ENCODE measurements around the gene PKDREJ.

PKDREJ gene

DNA sequence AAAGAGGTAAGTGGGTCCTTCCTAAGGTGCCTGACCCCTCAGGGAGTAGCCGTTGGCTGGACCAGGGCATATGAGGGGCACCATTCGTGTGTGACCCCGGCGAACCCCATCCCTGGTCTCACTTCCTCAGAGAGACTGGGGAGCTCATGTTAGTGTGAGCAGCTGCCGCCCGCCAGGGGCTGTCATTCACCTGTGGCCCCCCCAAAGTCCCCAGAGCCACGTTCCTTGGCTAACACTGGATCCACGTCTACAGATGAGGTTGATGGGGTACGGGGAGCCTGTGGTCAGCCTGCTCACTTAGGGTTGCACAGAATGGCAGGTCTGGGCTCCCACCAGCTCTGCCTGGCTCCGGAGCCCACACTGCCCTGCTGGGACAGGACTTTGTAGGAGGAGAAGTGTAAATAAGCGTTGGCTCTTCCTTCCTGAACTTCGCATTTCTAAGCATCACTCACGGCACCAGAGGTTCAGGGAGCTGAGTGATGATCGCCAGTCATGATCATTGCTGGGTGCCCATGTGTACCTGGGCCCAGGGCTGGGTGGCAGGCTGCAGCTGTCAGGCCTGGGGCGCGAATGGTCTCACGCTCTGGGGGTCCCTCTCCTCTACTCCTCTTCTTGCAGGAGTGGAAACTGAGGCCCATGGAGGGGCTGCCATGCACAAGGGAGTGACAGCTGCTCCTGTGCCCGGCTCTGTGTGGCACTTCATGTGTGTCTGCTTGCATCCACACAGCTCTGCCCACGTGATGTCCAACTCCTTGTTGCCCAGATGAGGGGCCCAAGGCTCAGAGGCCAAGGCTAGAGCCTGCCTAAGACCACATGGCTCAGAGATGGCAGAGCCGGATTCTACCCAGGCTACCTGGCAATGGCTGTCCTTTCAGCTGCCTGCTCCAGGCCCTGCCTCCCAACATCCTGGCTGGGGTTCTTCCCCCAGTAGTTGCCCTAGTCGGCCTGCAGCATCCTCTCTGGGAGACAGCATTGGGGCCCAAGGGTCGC is 15.8 kb upstream of the PKDREJ start:
- DNase-seq (ENCODE audit: low read depth), result no peak
- no peak overlapping the region for H3K4me3 ChIP-seq (ENCODE audit: low read depth, low read length)
- TF ChIP-seq, protein P1, sequence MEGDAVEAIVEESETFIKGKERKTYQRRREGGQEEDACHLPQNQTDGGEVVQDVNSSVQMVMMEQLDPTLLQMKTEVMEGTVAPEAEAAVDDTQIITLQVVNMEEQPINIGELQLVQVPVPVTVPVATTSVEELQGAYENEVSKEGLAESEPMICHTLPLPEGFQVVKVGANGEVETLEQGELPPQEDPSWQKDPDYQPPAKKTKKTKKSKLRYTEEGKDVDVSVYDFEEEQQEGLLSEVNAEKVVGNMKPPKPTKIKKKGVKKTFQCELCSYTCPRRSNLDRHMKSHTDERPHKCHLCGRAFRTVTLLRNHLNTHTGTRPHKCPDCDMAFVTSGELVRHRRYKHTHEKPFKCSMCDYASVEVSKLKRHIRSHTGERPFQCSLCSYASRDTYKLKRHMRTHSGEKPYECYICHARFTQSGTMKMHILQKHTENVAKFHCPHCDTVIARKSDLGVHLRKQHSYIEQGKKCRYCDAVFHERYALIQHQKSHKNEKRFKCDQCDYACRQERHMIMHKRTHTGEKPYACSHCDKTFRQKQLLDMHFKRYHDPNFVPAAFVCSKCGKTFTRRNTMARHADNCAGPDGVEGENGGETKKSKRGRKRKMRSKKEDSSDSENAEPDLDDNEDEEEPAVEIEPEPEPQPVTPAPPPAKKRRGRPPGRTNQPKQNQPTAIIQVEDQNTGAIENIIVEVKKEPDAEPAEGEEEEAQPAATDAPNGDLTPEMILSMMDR (IDR thresholded peaks at IDR 0.05; ENCODE audit: low read depth, low read length), result no peak
- no peak for TF ChIP-seq POLR2A (IDR thresholded peaks at IDR 0.05; ENCODE audit: extremely low read depth, insufficient read length)
- TF ChIP-seq MYC (IDR thresholded peaks at IDR 0.05; ENCODE audit: low read depth, low read length), result no peak
- TF ChIP-seq, protein P2, sequence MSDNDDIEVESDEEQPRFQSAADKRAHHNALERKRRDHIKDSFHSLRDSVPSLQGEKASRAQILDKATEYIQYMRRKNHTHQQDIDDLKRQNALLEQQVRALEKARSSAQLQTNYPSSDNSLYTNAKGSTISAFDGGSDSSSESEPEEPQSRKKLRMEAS (IDR thresholded peaks at IDR 0.05; ENCODE audit: low read depth, low read length), result no peak

DNA sequence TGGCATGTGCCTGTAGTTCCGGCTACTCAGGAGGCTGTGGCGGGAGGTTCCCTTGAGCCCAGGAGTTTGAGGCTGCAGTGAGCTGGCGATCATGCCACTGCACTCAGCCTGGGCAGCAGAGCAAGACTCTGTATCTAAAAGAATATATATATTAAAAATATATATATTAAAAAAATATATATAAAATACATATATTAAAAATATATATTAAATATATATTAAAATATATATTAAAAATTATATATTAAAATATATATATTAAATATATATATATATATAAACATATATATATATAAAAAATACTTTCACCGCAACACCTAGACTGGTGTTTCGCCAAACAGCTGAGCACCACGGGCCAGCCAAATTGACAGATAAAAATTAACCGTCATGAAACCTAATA is 13.4 kb upstream of the PKDREJ start:
- H3K4me3 ChIP-seq (ENCODE audit: low read depth, low read length), result no peak overlapping the region
- DNase-seq (ENCODE audit: low read depth), result no peak
- TF ChIP-seq, protein P2 (IDR thresholded peaks at IDR 0.05; ENCODE audit: low read depth, low read length), result no peak
- TF ChIP-seq POLR2A (IDR thresholded peaks at IDR 0.05; ENCODE audit: extremely low read depth, insufficient read length) (no peak), MYC (IDR thresholded peaks at IDR 0.05; ENCODE audit: low read depth, low read length) (no peak)
- TF ChIP-seq, protein P1 (IDR thresholded peaks at IDR 0.05; ENCODE audit: low read depth, low read length), result no peak

DNA sequence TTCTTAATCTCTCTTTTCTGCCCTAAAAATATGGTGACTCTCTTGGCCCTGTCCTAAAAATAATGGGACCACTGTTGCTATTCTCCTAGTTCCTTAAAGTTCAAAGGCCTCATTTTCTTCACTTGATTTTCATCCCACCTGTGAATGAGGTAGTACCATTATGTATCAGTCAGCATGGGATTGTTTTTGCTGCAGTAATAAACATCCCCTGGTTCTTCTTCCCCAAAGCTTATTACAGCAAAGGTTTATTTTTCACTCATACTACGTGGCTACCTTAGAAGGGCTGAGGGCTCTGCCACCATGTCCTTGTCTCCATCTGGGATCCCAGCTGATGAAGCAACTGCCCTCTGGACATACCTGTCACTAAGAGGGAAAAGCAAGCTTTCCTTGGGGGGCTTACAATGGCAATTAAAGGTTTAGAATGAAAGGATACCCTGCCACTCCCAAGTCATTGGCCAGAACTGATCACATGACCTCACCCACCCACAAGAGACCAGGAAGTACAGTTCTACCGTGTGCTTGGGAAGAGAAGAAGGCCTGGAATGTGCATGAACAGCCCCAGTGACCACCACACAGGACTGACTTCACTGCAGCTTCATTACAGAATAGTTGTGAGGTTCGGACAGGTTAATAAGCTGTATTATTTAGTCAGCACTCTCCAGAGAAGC is 12.4 kb upstream of the PKDREJ start:
- no peak for DNase-seq (ENCODE audit: low read depth)
- TF ChIP-seq, protein P2 (IDR thresholded peaks at IDR 0.05; ENCODE audit: low read depth, low read length), result no peak
- TF ChIP-seq, protein P1 (IDR thresholded peaks at IDR 0.05; ENCODE audit: low read depth, low read length), result no peak
- no peak for TF ChIP-seq MYC (IDR thresholded peaks at IDR 0.05; ENCODE audit: low read depth, low read length)
- no peak overlapping the region for H3K4me3 ChIP-seq (ENCODE audit: low read depth, low read length)

DNA sequence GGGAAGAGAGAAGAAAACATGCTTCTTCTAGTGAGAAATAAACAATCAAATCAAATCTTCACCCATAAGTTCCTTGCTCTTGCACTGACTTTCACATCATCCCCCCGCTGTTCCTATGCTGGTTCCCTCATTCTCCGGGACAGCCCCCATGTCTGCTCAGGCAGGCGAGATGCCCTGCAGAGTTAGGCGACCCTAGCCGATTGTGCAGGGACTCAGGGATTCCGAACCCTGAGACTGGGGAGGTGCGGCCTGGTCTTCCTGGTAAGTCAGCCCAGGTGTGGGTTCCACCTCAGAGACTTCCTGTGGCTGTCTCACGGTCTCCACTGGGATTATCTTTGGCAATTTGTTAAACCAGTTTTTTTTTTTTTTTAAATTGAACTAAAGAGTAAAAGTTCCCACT is 11.2 kb upstream of the PKDREJ start:
- H3K4me3 ChIP-seq (ENCODE audit: low read depth, low read length), result no peak overlapping the region
- no peak for DNase-seq (ENCODE audit: low read depth)
- TF ChIP-seq, protein P2 (IDR thresholded peaks at IDR 0.05; ENCODE audit: low read depth, low read length), result no peak
- no peak for TF ChIP-seq POLR2A (IDR thresholded peaks at IDR 0.05; ENCODE audit: extremely low read depth, insufficient read length)
- TF ChIP-seq MYC (IDR thresholded peaks at IDR 0.05; ENCODE audit: low read depth, low read length), result no peak
- TF ChIP-seq, protein P1 (IDR thresholded peaks at IDR 0.05; ENCODE audit: low read depth, low read length), result no peak

DNA sequence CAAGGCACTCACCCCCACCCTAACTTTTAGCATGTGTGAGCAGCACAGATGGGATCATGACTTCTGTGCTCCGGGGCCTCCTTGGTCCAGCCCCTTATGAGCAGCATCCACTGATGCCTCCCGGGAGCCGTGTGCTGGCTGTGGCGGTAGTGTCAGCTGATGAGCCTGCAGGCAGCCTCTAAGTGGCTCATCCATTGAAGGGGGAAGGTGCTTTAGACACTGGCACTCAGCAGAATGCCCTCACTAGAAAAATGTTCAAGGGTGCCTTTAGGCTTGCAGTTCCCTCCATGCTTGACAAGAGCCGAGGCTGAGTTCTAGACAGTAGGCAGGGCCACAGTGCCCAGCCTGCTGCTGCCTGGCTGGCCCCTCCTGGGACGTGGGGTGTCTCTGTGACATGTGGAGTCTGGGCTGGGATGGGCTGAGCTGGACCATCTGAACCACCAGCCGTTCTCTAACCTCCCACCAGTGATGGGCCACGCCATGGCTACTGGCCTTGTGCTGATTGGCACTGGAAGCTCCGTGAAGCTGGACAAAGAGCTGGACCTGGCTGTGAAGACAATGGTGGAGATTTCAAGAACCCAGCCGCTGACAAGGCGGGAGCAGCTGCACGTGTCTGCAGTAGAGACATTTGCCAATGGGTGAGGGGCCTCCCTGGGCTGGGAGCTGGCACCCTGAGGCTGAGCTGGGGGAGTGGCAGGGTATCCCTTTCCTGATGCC is 10.4 kb upstream of the PKDREJ start:
- H3K4me3 ChIP-seq (ENCODE audit: low read depth, low read length), result no peak overlapping the region
- DNase-seq (ENCODE audit: low read depth), result no peak
- no peak for TF ChIP-seq POLR2A (IDR thresholded peaks at IDR 0.05; ENCODE audit: extremely low read depth, insufficient read length)
- TF ChIP-seq MYC (IDR thresholded peaks at IDR 0.05; ENCODE audit: low read depth, low read length), result no peak
- TF ChIP-seq, protein P1 (IDR thresholded peaks at IDR 0.05; ENCODE audit: low read depth, low read length), result no peak
- TF ChIP-seq, protein P2 (IDR thresholded peaks at IDR 0.05; ENCODE audit: low read depth, low read length), result no peak
